Mesenchymal stem cell (in vitro differentiated cells and primary cell): ENCODE data around the gene PDXDC1. TPM values are rescaled to one million over a fixed set of nuclear protein-coding genes. Genes with fewer than 3 reads are reported as not detected.
"Not testable (repeated sequence)": the region's sequence is repeated elsewhere in the genome, so short reads cannot be mapped to it uniquely, and the experiment has no call there.

ENCODE experiments used
- DNase-seq: peaks from one replicate; pipeline ENCODE4 v3.0.0-alpha.2; 2013
- H2AFZ ChIP-seq: one replicate; pipeline ENCODE4 v1.6.1; 2013; ENCODE audit warnings: low read depth, mild to moderate bottlenecking, control low read depth, inconsistent platforms, low read length, moderate library complexity
- H2AK5ac ChIP-seq: 2 replicates; pipeline ENCODE4 v1.6.1; 2013; ENCODE audit warnings: low read length, moderate library complexity, mild to moderate bottlenecking, inconsistent platforms; ENCODE audit not compliant: severe bottlenecking
- H2BK120ac ChIP-seq: one replicate; pipeline ENCODE4 v1.6.1; 2013; ENCODE audit warnings: low read depth, mild to moderate bottlenecking, inconsistent platforms, low read length, moderate library complexity
- H2BK12ac ChIP-seq, 2 experiments: one replicate each; pipeline ENCODE4 v1.6.1; 2013; ENCODE audit warnings: inconsistent platforms in 2 of 2, low read length in 2 of 2, mild to moderate bottlenecking in 2 of 2, moderate library complexity in 2 of 2, control low read depth in 1 of 2
- H2BK15ac ChIP-seq: one replicate; pipeline ENCODE4 v1.6.1; 2013; ENCODE audit warnings: mild to moderate bottlenecking, low read depth, inconsistent platforms; ENCODE audit not compliant: poor library complexity, severe bottlenecking
- H2BK5ac ChIP-seq: 2 replicates; pipeline ENCODE4 v1.6.1; 2013; ENCODE audit warnings: low read depth, mild to moderate bottlenecking, low read length, control low read depth, inconsistent platforms; ENCODE audit not compliant: poor library complexity, severe bottlenecking
- H3K14ac ChIP-seq, 2 experiments: one replicate each; pipeline ENCODE4 v1.6.1; 2013; ENCODE audit warnings: inconsistent platforms in 2 of 2, low read length in 2 of 2, control low read depth in 1 of 2, mild to moderate bottlenecking in 1 of 2, moderate library complexity in 1 of 2
- H3K18ac ChIP-seq, 2 experiments: one replicate each; pipeline ENCODE4 v1.6.1; 2013; ENCODE audit warnings: inconsistent platforms in 2 of 2, low read length in 2 of 2, control low read depth in 1 of 2, low read depth in 1 of 2, mild to moderate bottlenecking in 1 of 2
- H3K23ac ChIP-seq, 2 experiments: one replicate each; pipeline ENCODE4 v1.6.1; 2013; ENCODE audit warnings: inconsistent platforms in 2 of 2, low read length in 2 of 2, mild to moderate bottlenecking in 2 of 2, moderate library complexity in 2 of 2, control low read depth in 1 of 2
- H3K27ac ChIP-seq: 2 replicates; pipeline ENCODE4 v1.5.1; 2013; ENCODE audit warnings: mild to moderate bottlenecking, moderate library complexity, low read length, control low read depth, inconsistent platforms; ENCODE audit not compliant: poor library complexity, severe bottlenecking
- H3K27me3 ChIP-seq, 2 experiments: 2 replicates each; pipeline versions ENCODE4 v1.6.1 to v1.7.0; 2013; ENCODE audit warnings: low read length in 2 of 2, mild to moderate bottlenecking in 2 of 2, moderate library complexity in 2 of 2, control low read depth in 1 of 2, inconsistent platforms in 1 of 2; ENCODE audit not compliant: control insufficient read depth in 1 of 2, insufficient read depth in 1 of 2
- H3K36me3 ChIP-seq, 2 experiments: 2 replicates each; pipeline versions ENCODE4 v1.6.1 to v1.7.0; 2013; ENCODE audit warnings: low read length in 2 of 2, control low read depth in 1 of 2, inconsistent platforms in 1 of 2, low read depth in 1 of 2, mild to moderate bottlenecking in 1 of 2; ENCODE audit not compliant: insufficient read depth in 2 of 2, control insufficient read depth in 1 of 2
- H3K4ac ChIP-seq, 2 experiments: one replicate each; pipeline ENCODE4 v1.6.1; 2013; ENCODE audit warnings: inconsistent platforms in 2 of 2, low read length in 2 of 2, mild to moderate bottlenecking in 2 of 2, moderate library complexity in 2 of 2, control low read depth in 1 of 2, low read depth in 1 of 2
- H3K4me1 ChIP-seq: 2 replicates; pipeline ENCODE4 v1.6.1; 2013; ENCODE audit warnings: low read depth, low read length, control low read depth; ENCODE audit not compliant: control insufficient read depth, insufficient read depth
- H3K4me2 ChIP-seq: 2 replicates; pipeline ENCODE4 v1.6.1; 2013; ENCODE audit warnings: low read length, mild to moderate bottlenecking, inconsistent platforms; ENCODE audit not compliant: poor library complexity, severe bottlenecking
- H3K4me3 ChIP-seq, 2 experiments: 2 replicates each; pipeline versions ENCODE4 v1.5.1 to v1.7.0; 2013; ENCODE audit warnings: low read length in 2 of 2, mild to moderate bottlenecking in 2 of 2, control low read depth in 1 of 2, low read depth in 1 of 2; ENCODE audit not compliant: insufficient read depth in 1 of 2
- H3K79me1 ChIP-seq: replicated peaks from 2 replicates; pipeline ENCODE4 v1.6.1; 2013; ENCODE audit warnings: mild to moderate bottlenecking, control low read depth, low read length, inconsistent platforms; ENCODE audit not compliant: poor library complexity, severe bottlenecking
- H3K9ac ChIP-seq: 2 replicates; pipeline ENCODE4 v1.7.0; 2013; ENCODE audit warnings: mild to moderate bottlenecking, low read length, moderate library complexity
- H3K9me3 ChIP-seq: 2 replicates; pipeline ENCODE4 v1.7.0; 2013; ENCODE audit warnings: mild to moderate bottlenecking, low read length; ENCODE audit not compliant: control insufficient read depth
- H4K8ac ChIP-seq: one replicate; pipeline ENCODE4 v1.6.1; 2013; ENCODE audit warnings: inconsistent platforms, mild to moderate bottlenecking, low read length, moderate library complexity
- H4K91ac ChIP-seq: one replicate; pipeline ENCODE4 v1.6.1; 2013; ENCODE audit warnings: mild to moderate bottlenecking, low read length, inconsistent platforms
- WGBS: methylation state at CpG from one replicate; pipeline ENCODE4 v1.1.7; 2013; ENCODE audit warnings: mixed read lengths; 5-methylcytosine and 5-hydroxymethylcytosine counted together
- polyA plus RNA-seq, 2 experiments: library from polyadenylated mRNA; stranded (reverse); fragments of 200-250 nt; gene quantifications; one replicate each; pipeline ENCODE4 v1.2.3, GENCODE V29; 2013

Gene PDXDC1, protein sequence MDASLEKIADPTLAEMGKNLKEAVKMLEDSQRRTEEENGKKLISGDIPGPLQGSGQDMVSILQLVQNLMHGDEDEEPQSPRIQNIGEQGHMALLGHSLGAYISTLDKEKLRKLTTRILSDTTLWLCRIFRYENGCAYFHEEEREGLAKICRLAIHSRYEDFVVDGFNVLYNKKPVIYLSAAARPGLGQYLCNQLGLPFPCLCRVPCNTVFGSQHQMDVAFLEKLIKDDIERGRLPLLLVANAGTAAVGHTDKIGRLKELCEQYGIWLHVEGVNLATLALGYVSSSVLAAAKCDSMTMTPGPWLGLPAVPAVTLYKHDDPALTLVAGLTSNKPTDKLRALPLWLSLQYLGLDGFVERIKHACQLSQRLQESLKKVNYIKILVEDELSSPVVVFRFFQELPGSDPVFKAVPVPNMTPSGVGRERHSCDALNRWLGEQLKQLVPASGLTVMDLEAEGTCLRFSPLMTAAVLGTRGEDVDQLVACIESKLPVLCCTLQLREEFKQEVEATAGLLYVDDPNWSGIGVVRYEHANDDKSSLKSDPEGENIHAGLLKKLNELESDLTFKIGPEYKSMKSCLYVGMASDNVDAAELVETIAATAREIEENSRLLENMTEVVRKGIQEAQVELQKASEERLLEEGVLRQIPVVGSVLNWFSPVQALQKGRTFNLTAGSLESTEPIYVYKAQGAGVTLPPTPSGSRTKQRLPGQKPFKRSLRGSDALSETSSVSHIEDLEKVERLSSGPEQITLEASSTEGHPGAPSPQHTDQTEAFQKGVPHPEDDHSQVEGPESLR
- polyA plus RNA-seq (2013, experiment 1 of 2): 65.6 TPM
- polyA plus RNA-seq (2013, experiment 2 of 2): 63.6 TPM

DNA sequence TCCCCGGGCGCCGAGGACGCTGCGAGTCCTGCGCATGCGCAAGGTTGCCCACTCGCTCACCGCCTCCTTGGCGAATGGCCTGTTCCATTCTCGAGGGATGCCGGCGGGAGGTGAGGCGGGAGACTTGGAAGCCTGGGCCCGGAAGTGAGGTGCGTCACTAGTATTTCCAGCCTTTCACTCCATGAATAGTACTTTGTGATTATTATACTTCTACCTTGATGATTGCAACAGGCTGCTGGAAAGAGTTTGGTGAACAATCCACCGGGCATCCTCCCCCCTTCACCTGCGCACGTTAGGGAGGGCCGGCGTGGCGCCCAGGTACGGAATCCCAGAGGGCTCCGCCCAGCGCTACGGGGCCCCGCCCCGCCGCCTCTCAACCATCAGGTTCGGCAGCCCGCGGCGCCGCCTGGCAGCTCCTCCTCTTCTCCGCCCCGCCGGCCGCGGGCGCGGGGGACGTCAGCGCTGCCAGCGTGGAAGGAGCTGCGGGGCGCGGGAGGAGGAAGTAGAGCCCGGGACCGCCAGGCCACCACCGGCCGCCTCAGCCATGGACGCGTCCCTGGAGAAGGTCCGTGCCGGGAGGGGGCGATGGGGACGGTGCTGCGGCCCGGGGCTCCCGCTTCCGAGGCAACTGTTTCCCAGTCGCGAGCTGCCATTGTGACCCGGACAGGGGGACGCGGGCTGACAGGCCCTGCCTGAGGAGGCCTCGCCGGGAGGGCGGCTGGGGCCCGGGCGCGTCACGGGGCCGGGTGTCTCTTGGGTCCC is at the start of gene PDXDC1:
PDXDC1 (plus strand) TSS at position 371 of the 762 bp plus-strand sequence; CDS start at position 545, 174 bp downstream.
- Histone ChIP-seq H2AK5ac (peak within 1 kb of the TSS; percentile 78), H4K8ac (peak within 1 kb of the TSS; percentile 89), H2AFZ (peak within 1 kb of the TSS; percentile 96), H3K4ac (peak within 1 kb of the TSS; percentile 94 to 99), H2BK120ac (peak within 1 kb of the TSS; percentile 75), H3K27ac (peak within 1 kb of the TSS; percentile 61), H3K23ac (peak within 1 kb of the TSS in 1 of 2 experiments; percentile 100), H3K18ac (peak within 1 kb of the TSS; percentile 98 to 99), H4K91ac (peak within 1 kb of the TSS; percentile 98), H3K4me3 (peak within 1 kb of the TSS; percentile 89 to 98), H3K14ac (peak within 1 kb of the TSS in 1 of 2 experiments; percentile 100), H2BK5ac (peak within 1 kb of the TSS; percentile 81), H3K9ac (peak within 1 kb of the TSS; percentile 94), H2BK12ac (peak within 1 kb of the TSS in 1 of 2 experiments; percentile 92), H2BK15ac (peak within 1 kb of the TSS; percentile 96), H3K4me2 (peak within 1 kb of the TSS; percentile 63)
- DNase-seq: peak; percentile 92
- not testable (repeated sequence) for H3K36me3 ChIP-seq, H3K79me1 ChIP-seq, H3K27me3 ChIP-seq, H3K4me1 ChIP-seq, H3K9me3 ChIP-seq
- under 1% methylated on average over 40 of the region's 74 CpGs for WGBS

DNA sequence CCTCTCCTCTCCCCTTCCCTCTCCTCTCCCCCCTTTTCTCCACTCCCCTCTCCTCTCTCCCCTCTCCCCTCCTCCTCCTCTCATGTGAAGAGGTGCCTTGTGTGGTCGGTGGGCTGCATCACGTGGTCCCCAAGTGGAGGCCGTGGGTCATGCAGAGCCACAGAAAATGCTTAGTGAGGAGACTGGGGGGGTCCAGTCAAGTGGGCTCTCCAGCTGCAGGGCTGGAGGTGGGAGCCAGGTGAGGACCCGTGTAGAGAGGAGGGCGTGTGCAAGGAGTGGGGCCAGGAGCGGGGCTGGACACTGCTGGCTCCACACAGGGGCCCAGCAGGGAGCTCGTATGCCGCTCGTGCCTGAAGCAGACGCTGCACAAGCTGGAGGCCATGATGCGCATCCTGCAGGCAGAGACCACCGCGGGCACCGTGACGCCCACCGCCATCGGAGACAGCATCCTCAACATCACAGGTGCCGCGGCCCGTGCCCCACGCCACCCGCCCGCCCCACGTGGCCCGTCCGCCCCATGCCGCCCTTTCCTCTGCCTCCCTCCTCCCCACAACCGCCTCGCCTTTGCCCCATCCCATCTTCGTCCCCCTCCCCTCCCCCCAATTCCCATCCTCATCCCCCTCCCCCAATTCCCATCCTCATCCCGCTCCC is 46.6 kb upstream of the PDXDC1 start:
- not testable (repeated sequence) for H2BK5ac ChIP-seq, H3K79me1 ChIP-seq, H2AFZ ChIP-seq, H3K4me1 ChIP-seq, H2BK120ac ChIP-seq, H3K18ac ChIP-seq, H3K36me3 ChIP-seq, H2BK15ac ChIP-seq, H3K23ac ChIP-seq, H3K27ac ChIP-seq, H4K91ac ChIP-seq, H3K14ac ChIP-seq, H3K27me3 ChIP-seq, H3K4me2 ChIP-seq, H3K9me3 ChIP-seq, H2AK5ac ChIP-seq, H2BK12ac ChIP-seq, H3K9ac ChIP-seq, H3K4ac ChIP-seq, H3K4me3 ChIP-seq, H4K8ac ChIP-seq
- DNase-seq: peak; percentile 13
- no CpG with 5 or more reads among the region's 31 CpGs for WGBS

DNA sequence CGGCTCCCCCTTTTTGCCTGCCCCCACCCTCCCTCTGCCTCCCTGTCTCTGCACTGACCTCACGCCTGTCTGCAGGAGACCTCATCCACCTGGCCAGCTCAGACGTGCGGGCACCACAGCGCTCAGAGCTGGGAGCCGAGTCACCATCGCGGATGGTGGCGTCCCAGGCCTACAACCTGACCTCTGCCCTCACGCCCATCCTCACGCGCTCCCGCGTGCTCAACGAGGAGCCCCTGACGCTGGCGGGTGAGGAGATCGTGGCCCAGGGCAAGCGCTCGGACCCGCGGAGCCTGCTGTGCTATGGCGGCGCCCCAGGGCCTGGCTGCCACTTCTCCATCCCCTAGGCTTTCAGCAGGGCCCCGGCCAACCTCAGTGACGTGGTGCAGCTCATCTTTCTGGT is 45.6 kb upstream of the PDXDC1 start:
- not testable (repeated sequence) for H3K23ac ChIP-seq, H3K79me1 ChIP-seq, H3K4me1 ChIP-seq, H3K4me2 ChIP-seq, H3K27me3 ChIP-seq, H3K14ac ChIP-seq, H4K8ac ChIP-seq, H2AFZ ChIP-seq, DNase-seq, H2AK5ac ChIP-seq, H2BK120ac ChIP-seq, H3K4me3 ChIP-seq, H3K9me3 ChIP-seq, H3K4ac ChIP-seq, H4K91ac ChIP-seq, H2BK15ac ChIP-seq, H3K9ac ChIP-seq, H3K36me3 ChIP-seq, H3K18ac ChIP-seq, H2BK5ac ChIP-seq, H2BK12ac ChIP-seq, H3K27ac ChIP-seq
- whole genome bisulfite sequencing: no CpG with 5 or more reads among the region's 26 CpGs
